ENCODE data around the gene SP8. TPM values are rescaled to one million over a fixed set of nuclear protein-coding genes. Genes with fewer than 3 reads are reported as not detected.
A peak's percentile ranks its signal among the peaks of the same experiment; 100 is the strongest.

SP8 gene
- polyA plus RNA-seq, 3 donors, result not detected

DNA sequence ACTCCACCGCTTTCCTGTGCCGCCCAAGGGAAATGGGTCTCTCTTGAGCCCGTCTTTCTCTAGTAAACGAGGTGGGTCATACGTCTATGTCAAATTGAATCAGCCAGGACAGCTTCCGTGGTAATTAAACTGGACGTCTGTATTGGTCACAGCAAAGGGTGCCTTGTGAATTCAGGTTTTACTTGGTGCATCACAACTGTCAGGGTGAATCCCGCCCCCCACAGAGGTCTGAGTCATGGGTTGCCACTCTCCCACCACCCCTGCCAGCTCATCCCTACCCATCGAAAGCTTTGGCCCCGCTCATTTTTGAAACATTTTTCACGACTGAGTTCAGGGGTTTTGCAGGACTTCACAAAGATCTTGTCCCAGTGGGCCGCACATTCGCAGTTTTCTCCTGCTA is 8.0 kb upstream of the SP8 start:
- Histone ChIP-seq H3K4me3 (replicated peaks in 1 of 3; ENCODE audit: low read depth in 2 of 3, low read length in 3 of 3) (no peak overlapping the region), H2AFZ (ENCODE audit: insufficient read depth, low read depth, low read length, poor library complexity, severe bottlenecking) (no peak overlapping the region), H3K9ac (ENCODE audit: insufficient read depth, low read length, poor library complexity, severe bottlenecking) (no peak overlapping the region), H3K36me3 (replicated peaks in 1 of 2; ENCODE audit: control insufficient read depth in 1 of 2, insufficient read depth in 2 of 2, low read length in 2 of 2) (no peaks in the 10 kb centered on the region), H3K27ac (ENCODE audit: low read depth in 1 of 2, low read length in 2 of 2) (no peak overlapping the region), H3K4me1 (ENCODE audit: control insufficient read depth in 1 of 2, insufficient read depth in 2 of 2, low read length in 2 of 2) (peaks cover 8 to 16% of the 10 kb centered on the region in 2 donors), H3K9me3 (replicated peaks in 1 of 2; ENCODE audit: control insufficient read depth in 1 of 2, insufficient read depth in 1 of 2, low read length in 2 of 2) (peaks cover 6 to 66% of the 10 kb centered on the region in 2 donors), H3K27me3 (ENCODE audit: control insufficient read depth in 2 of 2, insufficient read depth in 2 of 2, low read length in 2 of 2) (peaks cover 92 to 95% of the 10 kb centered on the region in 2 donors), H3K4me2 (replicated peaks; ENCODE audit: extremely low read depth, low read length, poor library complexity, severe bottlenecking) (no peak overlapping the region), H4K20me1 (ENCODE audit: insufficient read depth, low read length) (no peaks in the 10 kb centered on the region), H3K79me2 (ENCODE audit: insufficient read depth, low read length) (no peaks in the 10 kb centered on the region)
- intact Hi-C loops (cut with micrococcal nuclease), result no loop called here
- Mint-ChIP-seq H3K9me3 (peaks cover 0 to 43% (median 32%) of the 10 kb centered on the region in 7 donors), H3K4me1 (peaks cover 27% of the 10 kb centered on the region), H3K27ac (no peak overlapping the region), H3K27me3 (ENCODE audit: low read depth in 3 of 3) (peaks cover 90 to 95% (median 92%) of the 10 kb centered on the region in 3 donors), H3K36me3 (peaks cover 4 to 11% of the 10 kb centered on the region in 2 donors), H3K4me3 (peak overlapping the region in 1 of 2 donors; percentile 63)
- TF ChIP-seq, protein P1, sequence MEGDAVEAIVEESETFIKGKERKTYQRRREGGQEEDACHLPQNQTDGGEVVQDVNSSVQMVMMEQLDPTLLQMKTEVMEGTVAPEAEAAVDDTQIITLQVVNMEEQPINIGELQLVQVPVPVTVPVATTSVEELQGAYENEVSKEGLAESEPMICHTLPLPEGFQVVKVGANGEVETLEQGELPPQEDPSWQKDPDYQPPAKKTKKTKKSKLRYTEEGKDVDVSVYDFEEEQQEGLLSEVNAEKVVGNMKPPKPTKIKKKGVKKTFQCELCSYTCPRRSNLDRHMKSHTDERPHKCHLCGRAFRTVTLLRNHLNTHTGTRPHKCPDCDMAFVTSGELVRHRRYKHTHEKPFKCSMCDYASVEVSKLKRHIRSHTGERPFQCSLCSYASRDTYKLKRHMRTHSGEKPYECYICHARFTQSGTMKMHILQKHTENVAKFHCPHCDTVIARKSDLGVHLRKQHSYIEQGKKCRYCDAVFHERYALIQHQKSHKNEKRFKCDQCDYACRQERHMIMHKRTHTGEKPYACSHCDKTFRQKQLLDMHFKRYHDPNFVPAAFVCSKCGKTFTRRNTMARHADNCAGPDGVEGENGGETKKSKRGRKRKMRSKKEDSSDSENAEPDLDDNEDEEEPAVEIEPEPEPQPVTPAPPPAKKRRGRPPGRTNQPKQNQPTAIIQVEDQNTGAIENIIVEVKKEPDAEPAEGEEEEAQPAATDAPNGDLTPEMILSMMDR (IDR thresholded peaks at IDR 0.05), result no peak
- 12% methylated on average over 8 of the region's 13 CpGs for WGBS (ENCODE audit: insufficient coverage)
- no peak for DNase-seq

DNA sequence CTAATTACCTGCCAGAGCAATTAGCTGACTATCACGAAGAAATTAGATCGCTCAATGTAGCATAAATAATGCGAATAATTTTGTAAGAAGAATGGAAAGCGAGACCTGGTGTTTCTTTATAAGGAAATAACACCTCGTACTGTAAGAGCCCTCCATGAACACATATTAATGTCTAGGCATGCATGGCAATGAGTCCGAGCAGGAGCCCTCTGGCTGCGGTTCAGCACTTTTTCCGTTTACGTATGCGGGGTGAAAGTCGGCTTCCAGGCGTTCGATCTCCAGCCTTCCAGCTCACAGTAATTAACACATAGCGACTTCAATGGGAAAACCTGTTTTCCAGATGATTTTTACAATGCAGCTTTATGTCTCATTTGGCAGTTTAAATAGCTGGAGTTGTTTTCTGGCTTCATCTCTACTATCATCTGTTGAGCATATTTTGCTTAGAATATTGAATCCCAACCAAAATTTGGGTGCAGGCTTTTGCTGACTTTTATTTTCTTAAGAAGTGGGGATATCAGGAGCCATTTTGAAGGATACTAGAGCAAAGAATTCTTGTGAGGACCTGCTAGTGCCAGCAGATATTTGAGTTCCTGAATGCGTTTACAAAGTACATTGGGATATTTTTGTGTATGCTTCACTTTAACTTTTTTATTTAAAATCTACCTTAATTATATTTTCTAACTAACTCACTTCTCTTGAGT is 7.2 kb upstream of the SP8 start:
- Histone ChIP-seq H3K27me3 (ENCODE audit: control insufficient read depth in 2 of 2, insufficient read depth in 2 of 2, low read length in 2 of 2) (peaks cover 93 to 95% of the 10 kb centered on the region in 2 donors), H3K4me3 (replicated peaks in 1 of 3; ENCODE audit: low read depth in 2 of 3, low read length in 3 of 3) (no peak overlapping the region), H3K9ac (ENCODE audit: insufficient read depth, low read length, poor library complexity, severe bottlenecking) (no peak overlapping the region), H3K36me3 (replicated peaks in 1 of 2; ENCODE audit: control insufficient read depth in 1 of 2, insufficient read depth in 2 of 2, low read length in 2 of 2) (no peaks in the 10 kb centered on the region), H3K27ac (ENCODE audit: low read depth in 1 of 2, low read length in 2 of 2) (no peak overlapping the region), H2AFZ (ENCODE audit: insufficient read depth, low read depth, low read length, poor library complexity, severe bottlenecking) (no peak overlapping the region), H3K79me2 (ENCODE audit: insufficient read depth, low read length) (no peaks in the 10 kb centered on the region), H3K4me1 (ENCODE audit: control insufficient read depth in 1 of 2, insufficient read depth in 2 of 2, low read length in 2 of 2) (peaks cover 8 to 16% of the 10 kb centered on the region in 2 donors), H3K9me3 (replicated peaks in 1 of 2; ENCODE audit: control insufficient read depth in 1 of 2, insufficient read depth in 1 of 2, low read length in 2 of 2) (peaks cover 6 to 62% of the 10 kb centered on the region in 2 donors), H4K20me1 (ENCODE audit: insufficient read depth, low read length) (no peaks in the 10 kb centered on the region), H3K4me2 (replicated peaks; ENCODE audit: extremely low read depth, low read length, poor library complexity, severe bottlenecking) (no peak overlapping the region)
- no peak for DNase-seq
- Mint-ChIP-seq H3K36me3 (peaks cover 3 to 7% of the 10 kb centered on the region in 2 donors), H3K4me1 (peaks cover 22% of the 10 kb centered on the region), H3K27ac (no peak overlapping the region), H3K9me3 (peaks cover 0 to 42% (median 28%) of the 10 kb centered on the region in 7 donors), H3K4me3 (peak overlapping the region in 1 of 2 donors; percentile 63), H3K27me3 (ENCODE audit: low read depth in 3 of 3) (peaks cover 87 to 95% (median 91%) of the 10 kb centered on the region in 3 donors)
- intact Hi-C loops (cut with micrococcal nuclease), result no loop called here
- TF ChIP-seq, protein P1 (IDR thresholded peaks at IDR 0.05), result no peak
- WGBS (ENCODE audit: insufficient coverage), result 7% methylated on average over 8 of the region's 15 CpGs
